ENCODE measurements around the gene C6orf163.

Gene C6orf163

DNA sequence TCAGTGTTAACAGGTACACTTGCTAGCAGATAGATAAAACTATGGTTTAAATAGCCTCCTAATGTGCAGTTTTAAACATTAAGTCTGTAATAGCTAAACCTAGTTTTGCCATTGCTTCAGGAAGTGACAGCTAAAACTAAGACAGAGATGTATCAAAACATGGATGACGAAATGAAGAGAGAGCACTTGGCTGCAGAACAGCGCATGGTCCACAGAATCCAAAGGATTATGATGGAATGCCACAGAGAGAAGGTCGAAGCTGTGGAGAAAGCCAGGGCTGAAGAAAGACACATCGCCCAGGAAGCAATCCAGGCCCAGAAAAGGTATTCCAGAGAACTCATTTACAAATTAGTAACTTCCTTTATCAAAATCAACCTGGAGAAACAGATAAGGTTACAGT is 11.6 kb downstream of the C6orf163 start:
- FAIRE-seq (no peak), DNase-seq (ENCODE audit: low spot score) (no peak)

DNA sequence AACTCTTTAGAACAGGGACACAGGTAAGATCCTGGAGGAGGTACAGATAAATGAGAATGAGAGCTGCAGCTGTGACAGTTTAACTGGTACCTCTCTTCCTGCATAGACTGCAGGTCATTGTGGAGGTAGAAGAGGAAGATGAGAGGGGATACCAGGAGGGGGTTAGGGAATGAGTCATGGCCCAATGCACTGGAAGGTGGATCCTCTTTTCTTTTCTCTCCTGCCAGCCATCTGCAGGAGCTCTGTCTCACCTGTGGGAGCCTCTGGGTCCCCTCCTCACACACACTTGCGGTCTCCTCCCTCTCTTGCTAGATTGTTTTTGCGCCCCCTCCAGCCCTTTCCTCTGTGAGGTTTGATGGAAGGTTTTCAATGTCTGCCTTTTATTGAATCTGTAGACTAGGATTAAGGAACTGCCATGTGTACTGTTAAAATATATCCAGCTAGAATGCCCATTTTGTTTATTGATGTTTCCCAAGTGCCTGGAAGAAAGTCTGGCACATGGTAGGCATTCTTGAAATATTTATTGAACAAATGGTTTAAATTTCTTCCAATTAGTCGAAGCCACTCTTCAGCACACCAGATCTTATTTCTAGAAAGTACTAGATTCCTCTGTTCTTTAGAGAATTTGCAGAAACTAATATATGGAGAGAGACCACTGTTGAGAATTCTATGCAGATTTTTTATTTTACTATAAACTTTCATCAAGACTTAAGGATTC is 13.0 kb downstream of the C6orf163 start:
- DNase-seq (ENCODE audit: low spot score), result no peak
- no peak for FAIRE-seq

DNA sequence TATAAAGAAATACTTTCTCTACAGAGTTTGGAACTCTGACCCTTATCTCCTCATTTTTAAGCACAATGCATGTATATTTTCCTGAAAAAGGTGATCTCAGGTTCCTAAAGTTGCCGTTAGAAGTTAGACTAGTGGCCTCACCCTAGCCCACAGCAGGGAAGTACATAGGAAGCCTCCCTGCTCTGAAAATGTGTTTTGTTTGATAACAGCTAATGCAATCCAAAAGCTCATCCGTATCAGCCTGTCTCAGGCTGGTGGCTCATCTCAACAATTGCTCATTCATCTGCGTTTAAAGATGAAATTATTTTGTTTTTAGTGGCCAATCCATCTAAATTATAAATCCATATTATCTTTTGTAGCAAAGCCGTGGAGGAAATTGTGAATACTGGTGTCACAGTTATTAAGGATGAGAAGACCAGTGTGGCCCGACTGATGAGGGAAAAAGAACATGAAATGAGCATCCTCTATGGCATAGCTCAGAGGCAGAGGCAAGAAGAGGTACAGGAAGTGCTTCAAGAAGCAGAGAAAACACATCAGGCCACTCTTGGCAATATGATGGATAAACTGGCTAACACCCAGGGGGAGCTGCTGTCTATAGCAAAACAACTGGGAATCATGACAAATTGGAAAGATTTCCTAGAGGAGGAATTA is 20.1 kb downstream of the C6orf163 start:
- FAIRE-seq (no peak), DNase-seq (ENCODE audit: low spot score) (no peak)

DNA sequence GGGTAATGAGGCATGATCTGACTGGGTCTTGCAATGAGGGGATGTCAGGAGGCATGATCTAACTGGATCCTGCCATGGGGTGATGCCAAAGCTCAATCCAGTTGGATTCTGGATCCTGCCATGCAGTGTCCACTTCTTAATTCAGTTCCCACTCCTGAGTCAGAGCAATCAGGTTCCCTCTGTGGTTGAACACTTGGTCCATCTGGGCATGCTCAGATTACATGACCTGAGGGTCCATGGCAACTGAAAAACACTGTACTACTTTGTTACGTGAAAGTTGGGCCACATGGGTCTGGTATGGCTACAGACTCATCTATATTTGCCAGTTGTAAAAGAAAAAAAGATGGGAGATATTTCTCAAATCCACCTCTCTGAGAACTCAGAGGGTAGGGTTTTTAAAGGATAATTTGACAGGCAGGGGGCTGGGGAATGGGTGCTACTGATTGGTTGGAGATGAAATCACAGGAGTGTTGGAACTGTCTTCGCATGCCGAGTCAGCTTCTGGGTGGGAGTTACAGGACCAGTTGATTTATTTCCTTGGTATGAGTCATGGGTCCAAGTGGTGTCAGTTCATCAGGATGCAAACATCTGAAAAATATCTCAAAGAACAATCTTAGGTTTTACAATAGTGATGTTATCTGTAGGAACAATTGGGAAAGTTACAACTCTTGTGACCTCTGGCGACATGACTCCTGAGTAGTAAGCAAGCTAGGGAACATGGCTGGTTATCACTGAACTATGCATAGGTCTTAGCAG is 21.6 kb downstream of the C6orf163 start:
- no peak for FAIRE-seq
- no peak for DNase-seq (ENCODE audit: low spot score)

DNA sequence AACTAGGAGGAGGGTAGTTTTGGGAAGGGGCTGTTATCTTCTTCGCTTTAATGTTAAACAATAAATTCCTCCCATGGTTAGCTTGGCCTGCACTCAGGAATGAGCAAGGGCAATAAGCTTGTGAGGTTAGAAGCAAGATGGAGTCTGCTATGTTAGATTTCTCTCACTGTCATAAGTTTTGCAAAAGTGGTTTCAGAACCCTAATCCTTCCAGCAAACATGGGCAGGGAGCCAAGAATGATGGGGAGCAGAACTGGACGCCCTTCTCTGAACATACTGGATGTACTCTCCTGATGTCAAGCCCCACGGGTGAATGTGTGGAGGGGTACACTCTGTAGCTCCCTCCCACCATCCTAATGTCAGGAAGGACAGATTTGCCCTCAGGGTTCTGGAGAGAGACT is 22.3 kb downstream of the C6orf163 start:
- FAIRE-seq (no peak), DNase-seq (ENCODE audit: low spot score) (no peak)

DNA sequence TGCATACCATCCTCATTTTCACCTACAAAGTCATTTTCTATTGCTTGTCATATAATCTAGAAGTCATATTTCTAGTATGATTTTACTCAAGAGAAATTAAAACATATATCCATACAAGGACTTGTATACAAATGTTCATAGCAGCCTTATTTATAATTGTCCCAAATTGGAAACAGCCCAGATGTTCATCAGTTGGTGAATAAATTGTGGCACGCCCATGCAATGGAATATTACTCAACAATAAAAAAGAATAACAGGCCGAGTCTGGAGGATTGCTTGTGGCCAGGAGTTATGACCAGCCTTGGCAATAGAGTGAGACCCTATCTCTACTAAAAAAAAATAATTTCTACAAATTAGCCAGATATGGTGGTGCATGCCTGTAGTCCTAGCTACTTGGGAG is 28.8 kb downstream of the C6orf163 start:
- DNase-seq (ENCODE audit: low spot score) (no peak), FAIRE-seq (no peak)

DNA sequence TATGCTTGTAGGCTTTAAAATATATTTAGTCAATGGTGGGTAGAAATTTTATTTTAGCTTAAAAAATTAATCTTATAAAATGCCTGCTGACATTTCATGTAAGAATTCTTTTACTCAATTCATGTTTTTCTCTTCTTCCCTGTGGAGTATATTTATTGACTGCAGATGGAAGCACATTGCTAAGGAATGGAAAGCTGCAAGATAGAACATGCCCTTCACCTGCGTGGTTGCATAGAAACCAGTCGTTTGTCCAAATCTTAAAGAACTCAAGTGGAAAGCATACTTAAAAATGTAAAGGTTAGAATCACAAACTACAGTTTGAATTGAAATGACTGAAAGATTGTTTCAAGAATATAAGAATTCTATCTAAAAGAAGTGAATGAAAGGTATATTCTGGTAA is 30.7 kb downstream of the C6orf163 start:
- FAIRE-seq (no peak), DNase-seq (ENCODE audit: low spot score) (no peak)

DNA sequence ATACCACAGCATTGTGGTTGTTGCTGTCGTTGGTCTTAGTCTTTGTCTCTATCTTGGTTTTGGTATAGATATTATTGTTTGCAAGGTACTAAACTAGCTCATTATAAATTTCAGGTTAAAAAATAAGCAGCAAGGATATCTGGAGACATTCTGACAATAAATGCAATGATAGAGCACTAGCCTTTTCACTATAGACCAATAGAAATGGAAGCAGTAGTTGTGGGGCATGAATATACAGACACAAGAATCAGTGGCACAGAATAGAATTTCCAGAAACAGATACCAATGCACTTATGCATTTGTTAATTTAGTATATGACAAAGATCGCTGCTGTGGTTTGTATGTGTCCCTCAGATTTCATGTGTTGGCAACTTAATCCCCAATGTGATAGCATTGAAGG is 32.0 kb downstream of the C6orf163 start:
- DNase-seq (ENCODE audit: low spot score) (no peak), FAIRE-seq (no peak)

DNA sequence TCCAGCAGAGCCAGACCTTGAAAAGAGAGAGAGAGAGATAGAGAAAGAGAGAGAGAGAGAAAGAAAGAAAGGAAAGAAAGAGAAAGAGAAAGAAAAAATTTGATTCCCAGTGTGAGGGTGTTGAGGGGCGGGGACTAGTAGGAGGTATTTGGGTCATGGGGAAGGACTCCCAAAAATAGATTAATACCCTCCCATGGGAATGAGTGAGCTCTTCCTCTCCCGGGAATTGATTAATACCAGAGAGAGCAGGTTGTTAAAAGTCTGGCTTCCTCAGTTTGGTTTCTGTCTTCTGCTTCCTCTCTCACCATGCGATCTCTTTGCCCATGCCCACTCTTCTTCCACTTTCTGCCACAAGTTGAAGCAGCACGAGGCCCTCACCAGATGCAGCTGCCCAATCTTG is 34.3 kb downstream of the C6orf163 start:
- DNase-seq (ENCODE audit: low spot score), result no peak
- FAIRE-seq, result no peak

DNA sequence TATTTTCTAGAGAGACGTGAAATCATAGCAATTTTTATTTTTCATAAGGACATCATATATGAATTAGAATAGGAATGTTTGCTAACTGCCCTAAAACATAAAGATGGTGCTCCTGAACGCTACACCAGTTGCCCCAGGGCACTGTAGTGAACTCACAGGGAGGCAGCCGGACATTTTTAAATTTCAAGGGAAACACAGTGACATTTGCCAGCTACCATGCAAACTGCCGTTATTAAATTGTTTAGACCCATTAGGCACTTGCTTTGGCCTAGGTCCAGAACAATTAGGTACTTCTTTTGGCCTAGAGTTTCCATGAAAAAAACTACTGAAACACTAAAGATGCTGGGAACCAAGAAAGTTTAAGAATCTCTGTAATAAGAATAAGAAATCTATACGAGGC is 38.2 kb downstream of the C6orf163 start:
- no peak for FAIRE-seq

DNA sequence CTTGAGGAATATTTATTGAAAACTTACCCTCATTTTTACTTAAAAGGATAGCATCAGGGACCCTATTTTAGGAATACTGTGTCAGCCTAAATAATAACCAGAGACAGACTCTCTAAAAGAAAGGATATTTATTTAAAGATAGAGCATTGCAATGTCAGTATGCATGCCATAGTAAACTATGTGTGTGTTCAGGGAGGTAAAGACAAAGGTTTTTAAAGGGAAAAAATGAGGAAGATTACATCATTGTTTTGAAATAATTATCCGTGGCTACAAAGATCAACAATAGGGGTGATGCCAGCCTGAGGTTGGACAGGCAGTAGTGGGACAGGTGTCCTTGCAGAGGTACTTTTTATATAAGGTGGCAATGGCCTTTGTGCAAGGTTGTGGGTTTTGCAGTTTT is 39.4 kb downstream of the C6orf163 start:
- FAIRE-seq (no peak), DNase-seq (ENCODE audit: low spot score) (no peak)

More for the DNA sequence above, 38.2 kb downstream of the C6orf163 start:
- DNase-seq (ENCODE audit: low spot score), result no peak

DNA sequence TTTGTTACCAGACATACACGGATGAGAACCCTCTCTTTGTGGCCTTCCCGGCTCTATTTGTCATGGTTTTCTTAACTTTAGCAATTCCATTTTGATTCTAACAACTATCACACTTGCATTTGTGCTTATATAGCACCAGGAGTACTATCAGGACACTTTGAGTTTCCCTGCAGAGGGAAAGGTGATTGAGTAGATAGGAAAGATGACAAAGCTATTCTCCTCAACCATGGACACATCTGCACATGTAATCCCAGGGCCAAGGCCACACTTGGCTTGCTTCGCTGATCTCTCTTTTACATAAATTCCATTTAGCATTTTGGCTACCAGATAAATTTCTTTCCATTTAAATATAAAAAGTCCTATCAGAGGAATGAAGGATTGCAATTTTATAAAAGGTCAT is 39.8 kb downstream of the C6orf163 start:
- no peak for FAIRE-seq
- no peak for DNase-seq (ENCODE audit: low spot score)

DNA sequence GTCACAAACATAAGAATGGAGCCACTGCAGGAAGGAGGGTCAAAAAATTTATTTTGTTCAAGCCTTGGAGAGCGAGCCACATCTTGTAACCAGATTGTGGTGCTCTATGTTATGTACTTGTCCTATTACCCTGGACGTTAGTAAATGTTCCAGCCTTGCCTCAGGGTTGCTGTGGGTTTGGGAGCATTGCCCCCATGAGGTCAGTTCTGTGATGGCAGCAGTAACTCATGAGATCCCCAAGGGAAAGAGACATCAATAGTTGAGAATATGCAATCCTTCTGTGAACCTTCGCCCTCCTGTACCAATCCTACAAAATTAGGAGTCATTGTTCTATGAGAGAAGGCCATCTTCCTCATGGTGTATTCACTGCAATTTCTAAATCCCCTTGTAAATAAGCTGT is 46.7 kb downstream of the C6orf163 start:
- FAIRE-seq (no peak), DNase-seq (ENCODE audit: low spot score) (peak; percentile 7)

DNA sequence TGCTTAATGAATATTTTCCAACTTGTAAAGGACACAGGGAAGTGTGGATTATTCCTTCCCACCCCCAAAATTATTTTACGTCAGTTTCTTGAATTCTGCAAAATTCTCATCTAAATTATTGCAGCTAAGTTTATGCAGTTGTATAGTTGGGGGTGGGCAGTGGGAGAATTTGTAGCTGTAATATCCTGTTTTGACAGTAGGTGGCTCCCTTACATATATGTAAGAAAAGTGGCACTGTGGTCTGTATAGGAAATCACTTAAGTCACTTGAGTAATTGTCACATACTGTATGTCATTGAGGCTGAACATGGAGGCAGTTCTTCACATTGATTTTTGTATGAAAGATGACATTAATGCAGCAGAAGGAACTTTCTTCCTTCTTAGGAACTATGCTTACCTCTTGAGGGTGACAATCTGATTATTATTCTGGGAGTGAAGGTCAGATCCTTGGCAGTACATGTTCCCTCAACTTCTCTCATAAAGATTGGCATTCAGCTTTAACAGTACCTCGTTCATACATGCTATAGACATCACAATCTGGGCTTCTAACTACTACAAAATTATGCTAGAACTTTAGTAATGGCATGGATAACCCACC is 48.5 kb downstream of the C6orf163 start:
- no peak for FAIRE-seq
- peak; percentile 8 for DNase-seq (ENCODE audit: low spot score)

DNA sequence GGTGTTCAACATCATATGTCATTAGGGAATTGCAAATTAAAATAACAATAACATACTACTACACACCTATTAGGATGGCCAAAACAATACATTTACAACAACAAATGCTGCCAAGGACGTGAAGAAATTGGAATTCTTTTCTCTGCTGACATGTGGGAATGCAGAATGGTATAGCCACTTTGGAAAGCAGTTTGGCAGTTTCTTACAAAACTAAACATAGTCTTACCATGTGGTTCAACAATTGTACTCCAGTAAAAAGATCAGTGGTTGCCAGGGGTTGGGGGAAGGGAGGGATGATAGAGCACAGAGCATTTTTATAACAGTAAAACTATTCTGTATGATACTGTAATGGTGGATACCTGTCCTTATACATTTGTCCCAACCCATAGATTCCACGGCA is 50.8 kb downstream of the C6orf163 start:
- no peak for DNase-seq (ENCODE audit: low spot score)
- no peak for FAIRE-seq

DNA sequence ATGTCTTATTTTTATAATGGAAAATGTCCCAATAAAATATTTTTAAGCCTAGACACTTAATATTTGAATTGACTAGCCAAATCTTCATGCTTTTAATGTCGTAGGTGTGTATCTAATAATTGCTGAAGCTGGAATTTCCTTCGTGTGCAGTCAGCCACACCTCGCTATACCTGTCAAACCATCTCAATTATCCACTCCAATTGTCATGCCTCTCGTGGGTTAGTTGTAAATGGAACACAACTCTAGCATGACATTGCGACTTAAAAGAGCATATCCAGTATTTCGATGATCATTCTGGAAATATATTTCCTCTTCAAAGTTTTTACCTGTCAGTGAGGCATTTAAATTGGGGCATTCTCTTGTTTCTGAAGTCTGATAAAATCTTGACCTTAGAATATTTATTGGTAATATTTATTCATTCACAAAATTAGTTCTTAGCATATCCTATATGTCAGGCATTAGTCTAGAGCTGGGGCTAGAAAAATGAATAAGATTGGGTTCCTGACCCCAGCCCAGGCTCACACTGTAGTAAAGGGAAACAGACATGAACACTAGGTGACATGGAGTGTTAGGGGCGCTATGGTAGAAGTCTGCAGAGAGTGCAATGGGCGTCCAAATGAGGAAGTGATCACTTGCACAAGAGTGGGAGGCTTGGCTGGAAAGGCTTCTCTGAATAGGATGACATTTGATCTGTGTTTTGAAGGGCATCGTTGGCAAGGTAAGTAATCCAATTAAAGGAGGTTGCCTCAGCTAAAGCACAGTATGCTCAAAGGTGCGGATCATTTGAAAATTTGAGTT is 52.2 kb downstream of the C6orf163 start:
- no peak for DNase-seq (ENCODE audit: low spot score)
- no peak for FAIRE-seq

DNA sequence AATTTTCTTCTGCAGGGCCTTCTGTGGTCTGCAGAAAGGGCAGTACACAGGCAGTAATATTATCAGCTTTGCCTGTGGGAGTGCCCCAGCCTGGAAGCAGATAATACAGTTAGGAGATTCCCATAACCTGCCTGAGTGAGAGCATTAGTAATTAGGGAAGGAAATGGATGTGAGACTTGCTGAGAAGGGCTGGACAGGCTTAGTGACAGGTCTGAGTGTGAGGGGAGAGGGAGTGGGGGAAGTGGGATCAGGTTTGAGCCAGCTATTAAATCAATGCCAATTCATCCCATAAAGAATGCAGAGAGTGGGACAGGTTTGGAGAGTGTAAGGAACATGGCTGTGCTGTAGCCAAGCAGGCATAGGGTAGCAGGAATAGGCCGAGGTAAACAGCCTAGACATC is 53.0 kb downstream of the C6orf163 start:
- no peak for DNase-seq (ENCODE audit: low spot score)
- FAIRE-seq, result no peak

DNA sequence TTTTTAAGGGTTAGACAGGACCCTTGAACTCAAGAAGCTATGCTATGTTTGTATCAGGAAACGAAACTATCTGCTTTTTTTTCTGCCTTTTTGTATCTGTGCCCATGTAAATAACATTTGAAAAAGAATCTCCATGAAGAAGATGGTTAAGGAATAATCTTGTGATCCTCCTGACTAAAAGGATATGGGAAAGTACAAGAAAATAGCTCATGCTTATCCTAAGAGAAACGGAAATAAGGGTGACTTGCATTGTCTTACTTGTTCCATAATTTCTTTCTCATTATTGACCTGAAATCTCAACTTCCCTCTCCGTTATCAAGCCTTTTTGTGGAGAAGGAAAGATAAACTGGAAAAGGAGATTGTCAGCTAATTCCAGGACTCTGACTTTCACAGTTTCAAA is 57.2 kb downstream of the C6orf163 start:
- FAIRE-seq (no peak), DNase-seq (ENCODE audit: low spot score) (no peak)

DNA sequence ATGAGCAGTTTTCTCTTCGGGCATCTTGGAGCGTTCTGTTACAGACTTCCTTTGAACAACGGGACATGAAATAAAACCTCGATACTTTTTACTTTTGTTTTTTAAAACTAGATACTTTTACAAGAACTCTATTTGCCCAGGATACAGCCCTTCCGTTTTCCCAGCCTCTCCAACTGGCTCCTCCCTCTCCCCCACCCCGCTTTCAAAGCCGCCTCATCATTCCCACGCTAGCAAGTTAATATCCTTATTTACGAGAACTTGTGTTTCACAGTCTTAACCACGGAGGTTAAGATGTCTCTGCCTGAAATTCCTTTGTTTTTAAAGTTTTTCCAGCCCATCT is 62.9 kb downstream of the C6orf163 start:
- DNase-seq (ENCODE audit: low spot score) (no peak), FAIRE-seq (no peak)

DNA sequence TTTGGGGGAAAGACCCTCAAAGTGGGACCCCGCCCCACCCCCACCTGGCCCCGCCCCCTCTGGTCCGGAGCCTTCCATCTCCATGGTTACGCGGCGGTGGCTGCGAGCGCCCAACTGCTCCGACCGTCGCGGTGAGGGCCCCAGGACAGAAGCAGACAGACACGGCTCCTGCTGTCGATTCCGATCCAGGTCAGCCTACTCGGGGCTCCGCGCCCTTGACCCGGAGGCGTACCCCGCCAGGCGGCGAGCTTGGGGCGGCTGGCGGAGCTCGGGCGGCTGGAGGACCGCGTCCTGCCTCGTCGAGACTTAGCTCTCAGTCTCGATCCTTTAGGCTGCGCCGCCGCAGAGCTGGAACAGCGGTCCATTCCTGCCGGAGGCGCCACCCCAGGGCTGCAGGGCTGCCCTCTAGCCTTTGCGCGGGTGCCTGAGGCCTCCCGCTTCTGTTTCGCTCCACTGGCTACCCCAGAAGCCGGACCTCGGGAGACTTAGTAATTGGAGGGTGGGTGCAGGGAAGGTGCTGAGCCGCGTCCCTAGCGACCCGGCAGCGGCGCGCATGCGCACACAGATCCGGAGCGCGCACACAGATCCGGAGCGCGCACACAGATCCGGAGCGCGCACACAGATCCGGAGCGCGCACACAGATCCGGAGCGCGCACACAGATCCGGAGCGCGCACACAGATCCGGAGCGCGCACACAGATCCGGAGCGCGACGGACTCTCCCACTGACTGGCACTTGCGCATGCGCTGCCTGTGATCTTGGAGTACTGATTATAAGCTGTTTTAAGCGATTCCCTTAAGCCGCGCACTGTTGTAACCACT is 63.5 kb downstream of the C6orf163 start, which contains the start of gene CFAP206:
Gene CFAP206, plus strand, starts transcription at position 72 of the 820 bp plus-strand sequence. CDS start 1,868 bp downstream, outside the sequence.
- no peak for FAIRE-seq
- peak; percentile 76 for DNase-seq (ENCODE audit: low spot score)

All from urothelium cell line (cell line).